Neuronal stem cell (in vitro differentiated cells): Measurements from ENCODE around the gene ACAP2.

Source experiments
- DNase-seq: peaks from one replicate; pipeline ENCODE4 v3.0.0-alpha.2; 2013; ENCODE audit warnings: low spot score
- H2AFZ ChIP-seq: one replicate; pipeline ENCODE4 v1.6.1; 2013; ENCODE audit warnings: mild to moderate bottlenecking, low read length, inconsistent platforms
- H2AK5ac ChIP-seq: 2 replicates; pipeline ENCODE4 v1.6.1; 2013; ENCODE audit warnings: low read depth, mild to moderate bottlenecking, inconsistent platforms, low read length, moderate library complexity, mixed read lengths
- H2BK120ac ChIP-seq: 2 replicates; pipeline ENCODE4 v1.6.1; 2013; ENCODE audit warnings: low read depth, mild to moderate bottlenecking, inconsistent platforms, low read length, moderate library complexity, mixed read lengths
- H2BK12ac ChIP-seq: one replicate; pipeline ENCODE4 v1.6.1; 2013; ENCODE audit warnings: low read length, inconsistent platforms
- H2BK15ac ChIP-seq: 2 replicates; pipeline ENCODE4 v1.6.1; 2013; ENCODE audit warnings: mild to moderate bottlenecking, low read length, inconsistent platforms, mixed read lengths
- H2BK5ac ChIP-seq: one replicate; pipeline ENCODE4 v1.6.1; 2013; ENCODE audit warnings: inconsistent platforms, mild to moderate bottlenecking, low read length, moderate library complexity
- H3K14ac ChIP-seq: one replicate; pipeline ENCODE4 v1.6.1; 2013; ENCODE audit warnings: low read length, inconsistent platforms
- H3K18ac ChIP-seq: 2 replicates; pipeline ENCODE4 v1.6.1; 2013; ENCODE audit warnings: low read length, inconsistent platforms
- H3K23ac ChIP-seq: 2 replicates; pipeline ENCODE4 v1.6.1; 2013; ENCODE audit warnings: low read depth, mild to moderate bottlenecking, mixed read lengths, low read length, inconsistent platforms; ENCODE audit not compliant: poor library complexity
- H3K27ac ChIP-seq: replicated peaks from 3 replicates; pipeline ENCODE4 v1.5.1; 2013; ENCODE audit warnings: low read length, inconsistent platforms
- H3K27me3 ChIP-seq, 3 experiments: 2 replicates each; pipeline ENCODE4 v1.6.1; 2013; ENCODE audit warnings: low read length in 3 of 3, mild to moderate bottlenecking in 2 of 3, inconsistent platforms in 1 of 3, low read depth in 1 of 3, mixed read lengths in 1 of 3, moderate library complexity in 1 of 3; ENCODE audit not compliant: control insufficient read depth in 3 of 3, insufficient read depth in 3 of 3
- H3K36me3 ChIP-seq, 2 donors: replicated peaks in 1 of 2; 2 replicates each; pipeline ENCODE4 v1.6.1; 2013; ENCODE audit warnings: low read length in 2 of 2; ENCODE audit not compliant: control insufficient read depth in 2 of 2, insufficient read depth in 2 of 2
- H3K4ac ChIP-seq: 2 replicates; pipeline ENCODE4 v1.6.1; 2013; ENCODE audit warnings: inconsistent platforms, mild to moderate bottlenecking, low read length, moderate library complexity
- H3K4me1 ChIP-seq, 2 donors: 1 replicate in 1 of 2; 2 replicates in 1 of 2; pipeline ENCODE4 v1.6.1; 2013; ENCODE audit warnings: low read length in 2 of 2, low read depth in 1 of 2; ENCODE audit not compliant: control insufficient read depth in 2 of 2, insufficient read depth in 1 of 2
- H3K4me2 ChIP-seq: one replicate; pipeline ENCODE4 v1.6.1; 2013; ENCODE audit warnings: mild to moderate bottlenecking, low read length, inconsistent platforms; ENCODE audit not compliant: insufficient read depth, poor library complexity, severe bottlenecking
- H3K4me3 ChIP-seq, 2 donors: 2 replicates each; pipeline ENCODE4 v1.5.1; 2013; ENCODE audit warnings: low read length in 2 of 2, mild to moderate bottlenecking in 2 of 2, inconsistent platforms in 1 of 2, moderate library complexity in 1 of 2
- H3K79me1 ChIP-seq: one replicate; pipeline ENCODE4 v1.6.1; 2013; ENCODE audit warnings: low read depth, mild to moderate bottlenecking, inconsistent platforms, low read length, moderate library complexity
- H3K9ac ChIP-seq: one replicate; pipeline ENCODE4 v1.6.1; 2013; ENCODE audit warnings: mild to moderate bottlenecking, low read depth, low read length, inconsistent platforms; ENCODE audit not compliant: poor library complexity
- H3K9me3 ChIP-seq, 2 donors: replicated peaks in 1 of 2; 2 replicates each; pipeline versions ENCODE3 to v1.6.1; 2013; ENCODE audit warnings: low read length in 2 of 2, mild to moderate bottlenecking in 2 of 2, inconsistent platforms in 1 of 2, low read depth in 1 of 2, mixed read lengths in 1 of 2, moderate library complexity in 1 of 2; ENCODE audit not compliant: control insufficient read depth in 2 of 2, insufficient read depth in 1 of 2
- H4K8ac ChIP-seq: one replicate; pipeline ENCODE4 v1.6.1; 2013; ENCODE audit warnings: low read depth, mild to moderate bottlenecking, inconsistent platforms, low read length, moderate library complexity
- H4K91ac ChIP-seq: one replicate; pipeline ENCODE4 v1.6.1; 2013; ENCODE audit warnings: low read length, low read depth, mild to moderate bottlenecking, inconsistent platforms; ENCODE audit not compliant: poor library complexity
- WGBS, 2 donors: extraction: QIAGEN DNeasy Blood & Tissue Kit; methylation state at CpG; one replicate each; pipeline ENCODE4 v1.1.7; 2013; ENCODE audit warnings: missing lambda C conversion rate in 2 of 2, mixed read lengths in 1 of 2; ENCODE audit not compliant: insufficient read length in 2 of 2, insufficient replicate concordance in 1 of 2; ENCODE audit errors: extremely low coverage in 2 of 2; 5-methylcytosine and 5-hydroxymethylcytosine counted together

Gene ACAP2

DNA sequence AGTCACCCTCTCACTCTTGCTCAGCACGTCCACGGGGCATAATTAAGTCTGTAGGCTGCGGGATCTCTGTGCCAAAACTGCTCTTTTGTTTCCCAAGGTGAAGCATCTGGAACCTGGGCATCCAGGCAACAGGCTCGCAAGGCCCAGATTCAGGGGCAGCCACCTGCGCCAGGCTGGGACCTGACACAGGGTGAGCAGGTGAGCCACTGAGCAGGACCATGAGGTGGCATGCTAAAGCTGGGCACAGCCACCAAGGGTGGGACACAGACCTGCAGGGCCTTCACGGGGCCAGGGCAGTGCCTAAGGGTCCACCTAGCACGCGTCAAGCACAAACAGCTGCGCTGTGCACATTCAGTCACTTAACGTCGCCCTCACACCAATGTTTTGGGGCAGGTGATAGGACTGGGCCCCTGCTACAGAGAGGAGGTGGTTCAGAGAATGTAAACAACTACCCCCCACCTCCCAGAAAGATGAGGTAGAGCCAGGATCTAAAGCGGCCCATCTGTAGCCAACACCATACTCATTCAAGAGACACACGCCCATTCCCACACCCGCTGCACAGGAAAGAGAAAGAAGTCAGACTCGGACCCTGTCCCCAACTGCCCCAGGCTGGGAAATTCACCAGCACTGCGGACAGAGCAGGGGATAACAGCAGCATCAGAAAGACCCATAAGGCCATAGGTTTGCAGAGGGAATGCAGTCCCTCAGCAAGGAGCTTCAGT is 188.2 kb downstream of the ACAP2 start:
- Histone ChIP-seq H2BK15ac (no peak overlapping the region), H2BK120ac (no peak overlapping the region), H3K4me2 (no peak overlapping the region), H3K4me1 (peaks cover 14 to 27% of the 10 kb centered on the region in 2 donors), H3K18ac (peak overlapping the region; percentile 9), H3K23ac (no peak overlapping the region), H2AK5ac (no peak overlapping the region), H3K36me3 (no peaks in the 10 kb centered on the region), H2BK5ac (no peak overlapping the region), H2BK12ac (no peak overlapping the region), H4K8ac (no peak overlapping the region), H3K9ac (peak overlapping the region; percentile 7), H3K14ac (no peak overlapping the region), H3K27ac (no peak overlapping the region), H2AFZ (no peak overlapping the region), H4K91ac (no peak overlapping the region), H3K9me3 (no peaks in the 10 kb centered on the region), H3K79me1 (peaks cover 8% of the 10 kb centered on the region), H3K4me3 (peak overlapping the region in 1 of 2 donors; percentile 5), H3K4ac (no peak overlapping the region), H3K27me3 (no peaks in the 10 kb centered on the region)
- no CpG with 5 or more reads among the region's 16 CpGs for WGBS, 2 donors
- DNase-seq, result no peak

DNA sequence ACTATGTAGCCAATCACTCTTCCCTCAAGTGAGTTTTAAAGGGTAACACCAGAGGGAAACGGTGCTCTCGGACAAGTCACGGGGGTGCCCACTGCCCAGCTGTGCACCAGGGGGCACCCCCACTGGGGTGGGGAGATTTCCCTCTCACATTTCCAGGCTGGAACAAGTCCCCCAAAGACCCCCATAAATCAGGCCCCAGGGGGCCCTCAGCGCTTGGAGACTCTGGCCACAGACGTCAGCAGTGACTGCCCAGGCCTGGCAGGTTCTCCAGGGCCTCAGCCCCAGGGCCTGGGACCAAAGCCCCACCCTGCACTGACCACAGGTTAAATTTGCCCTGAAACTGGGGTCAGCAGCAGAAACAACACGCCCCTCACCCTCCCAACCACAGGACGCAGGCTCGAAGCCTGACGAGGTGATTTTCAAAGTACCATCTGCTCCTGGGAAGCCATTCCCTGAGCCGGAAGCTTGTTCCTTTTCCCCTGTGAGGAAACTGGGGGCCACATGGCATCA is 188.8 kb downstream of the ACAP2 start:
- H2AFZ ChIP-seq, result no peak overlapping the region
- no peak overlapping the region for H2BK5ac ChIP-seq
- H4K91ac ChIP-seq, result peak overlapping the region; percentile 9
- H4K8ac ChIP-seq, result no peak overlapping the region
- no peak for DNase-seq
- H3K4me2 ChIP-seq, result no peak overlapping the region
- no peaks in the 10 kb centered on the region for H3K36me3 ChIP-seq
- no peak overlapping the region for H2BK15ac ChIP-seq
- H3K79me1 ChIP-seq, result peaks cover 8% of the 10 kb centered on the region
- H2BK12ac ChIP-seq, result no peak overlapping the region
- no peak overlapping the region for H3K9ac ChIP-seq
- H3K18ac ChIP-seq, result peak overlapping the region; percentile 31
- H3K4me3 ChIP-seq, result no peak overlapping the region
- H2BK120ac ChIP-seq, result no peak overlapping the region
- H3K4ac ChIP-seq, result no peak overlapping the region
- no peak overlapping the region for H3K27ac ChIP-seq
- no peak overlapping the region for H3K23ac ChIP-seq
- H3K9me3 ChIP-seq, result peaks cover 2 to 4% of the 10 kb centered on the region in 2 donors
- no CpG with 5 or more reads among the region's 10 CpGs for WGBS, 2 donors
- peaks cover 10 to 23% of the 10 kb centered on the region in 2 donors for H3K4me1 ChIP-seq
- no peaks in the 10 kb centered on the region for H3K27me3 ChIP-seq
- no peak overlapping the region for H2AK5ac ChIP-seq
- no peak overlapping the region for H3K14ac ChIP-seq

DNA sequence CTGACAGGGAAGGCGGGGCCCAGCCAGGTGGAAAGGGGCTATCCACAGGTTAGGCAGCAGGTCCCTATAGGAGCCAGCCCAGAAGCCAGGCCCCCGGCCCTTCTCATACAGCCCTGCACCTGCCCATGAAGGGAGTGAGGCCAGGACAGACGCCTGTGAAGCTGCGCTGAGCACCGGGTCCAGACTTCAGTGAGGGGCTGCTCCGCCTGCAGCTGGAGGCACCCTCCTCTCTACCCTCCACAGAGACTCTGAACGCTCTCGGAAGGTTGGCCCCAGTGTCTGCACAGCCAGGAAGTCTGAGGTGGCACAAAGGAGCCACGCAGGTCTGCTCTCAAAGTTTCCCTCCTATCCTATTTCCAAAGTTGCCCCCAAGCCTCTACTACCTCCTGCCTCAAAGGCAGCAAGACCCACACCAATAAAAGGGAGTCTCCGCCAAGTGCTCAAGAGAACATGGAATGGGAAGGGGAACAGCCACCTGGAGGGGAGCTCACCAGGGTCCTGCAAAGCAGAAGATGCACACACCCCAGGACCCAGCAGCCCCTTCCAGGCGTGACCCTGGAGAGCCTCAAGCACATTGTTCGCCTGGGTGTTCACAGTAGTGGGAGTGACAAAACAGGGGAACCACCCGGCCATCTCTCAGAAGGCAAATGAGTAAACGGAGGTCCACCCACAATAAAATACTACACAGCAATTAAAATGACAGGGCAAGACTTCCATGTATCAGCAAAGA is 191.3 kb downstream of the ACAP2 start:
- Histone ChIP-seq H3K27ac (no peak overlapping the region), H2BK15ac (peak overlapping the region; percentile 60), H4K91ac (peak overlapping the region; percentile 69), H3K4me3 (no peak overlapping the region), H3K79me1 (peaks cover 10% of the 10 kb centered on the region), H3K36me3 (peaks cover 0 to 10% of the 10 kb centered on the region in 2 donors), H3K4me2 (no peak overlapping the region), H3K4ac (no peak overlapping the region), H2BK120ac (no peak overlapping the region), H3K9ac (no peak overlapping the region), H2BK12ac (peak overlapping the region; percentile 64), H4K8ac (no peak overlapping the region), H3K9me3 (peaks cover 3 to 11% of the 10 kb centered on the region in 2 donors), H2AK5ac (peak overlapping the region; percentile 78), H2BK5ac (peak overlapping the region; percentile 42), H3K23ac (peak overlapping the region; percentile 62), H3K18ac (peak overlapping the region; percentile 89), H3K4me1 (peaks cover 7 to 25% of the 10 kb centered on the region in 2 donors), H3K14ac (peak overlapping the region; percentile 75), H3K27me3 (no peaks in the 10 kb centered on the region), H2AFZ (no peak overlapping the region)
- no peak for DNase-seq
- WGBS, 2 donors, result no CpG with 5 or more reads among the region's 14 CpGs
